Choroid plexus epithelial cell (primary cell): ENCODE measurements around the gene BBIP1.

ENCODE experiments used
- DNase-seq: peaks from one replicate; pipeline ENCODE4 v3.0.0-alpha.2; 2010; ENCODE audit warnings: low read depth
- H3K4me3 ChIP-seq: 2 replicates; pipeline ENCODE4 v1.5.1; 2011; ENCODE audit warnings: low read depth, mild to moderate bottlenecking, control low read depth, low read length, moderate library complexity
- TF ChIP-seq, protein P1 (sequence below): conservative IDR thresholded peaks from 2 replicates; pipeline ENCODE4 v1.5.1; 2011; ENCODE audit warnings: low read depth, mild to moderate bottlenecking, control low read depth, inconsistent platforms, low read length, moderate library complexity

The BBIP1 gene

DNA sequence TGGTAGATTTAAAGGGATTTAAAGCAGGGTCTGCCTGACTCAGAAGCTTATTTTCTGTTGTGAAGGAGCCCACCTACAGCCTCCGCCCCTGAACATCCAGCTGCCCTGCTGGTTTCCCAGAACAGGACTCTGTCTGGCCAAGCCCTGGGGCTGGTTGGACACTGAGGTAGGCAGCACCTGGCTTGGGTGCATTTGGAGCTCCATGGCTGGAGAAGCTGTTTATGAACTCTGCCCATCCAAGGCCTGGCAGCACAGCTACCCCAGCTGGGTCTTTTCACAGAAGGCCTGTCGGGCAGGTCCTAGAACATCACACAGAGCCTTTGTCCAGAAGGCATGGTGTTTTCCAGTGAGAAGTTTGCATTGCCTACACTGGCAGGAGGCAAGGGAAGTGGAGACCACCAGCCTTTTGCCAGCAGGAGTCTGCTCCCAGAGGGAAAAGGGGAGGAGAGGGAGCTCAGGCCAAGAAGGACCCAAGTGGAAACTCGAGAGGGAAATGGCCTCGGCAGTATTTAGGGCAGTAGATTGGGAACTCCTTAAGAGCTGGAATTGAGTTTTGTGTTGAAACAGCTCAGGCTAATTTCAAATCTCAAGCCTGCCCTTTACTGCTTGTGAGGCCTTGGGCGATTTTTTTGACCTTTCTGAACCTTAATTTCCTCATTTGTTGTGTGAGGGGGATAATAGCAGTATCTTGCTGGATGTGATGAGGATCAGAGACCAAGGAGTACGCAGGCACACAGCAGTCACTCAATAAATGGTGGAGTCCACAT, 59.6 kb downstream of the BBIP1 start:
- DNase-seq: no peak
- TF ChIP-seq, protein P1, sequence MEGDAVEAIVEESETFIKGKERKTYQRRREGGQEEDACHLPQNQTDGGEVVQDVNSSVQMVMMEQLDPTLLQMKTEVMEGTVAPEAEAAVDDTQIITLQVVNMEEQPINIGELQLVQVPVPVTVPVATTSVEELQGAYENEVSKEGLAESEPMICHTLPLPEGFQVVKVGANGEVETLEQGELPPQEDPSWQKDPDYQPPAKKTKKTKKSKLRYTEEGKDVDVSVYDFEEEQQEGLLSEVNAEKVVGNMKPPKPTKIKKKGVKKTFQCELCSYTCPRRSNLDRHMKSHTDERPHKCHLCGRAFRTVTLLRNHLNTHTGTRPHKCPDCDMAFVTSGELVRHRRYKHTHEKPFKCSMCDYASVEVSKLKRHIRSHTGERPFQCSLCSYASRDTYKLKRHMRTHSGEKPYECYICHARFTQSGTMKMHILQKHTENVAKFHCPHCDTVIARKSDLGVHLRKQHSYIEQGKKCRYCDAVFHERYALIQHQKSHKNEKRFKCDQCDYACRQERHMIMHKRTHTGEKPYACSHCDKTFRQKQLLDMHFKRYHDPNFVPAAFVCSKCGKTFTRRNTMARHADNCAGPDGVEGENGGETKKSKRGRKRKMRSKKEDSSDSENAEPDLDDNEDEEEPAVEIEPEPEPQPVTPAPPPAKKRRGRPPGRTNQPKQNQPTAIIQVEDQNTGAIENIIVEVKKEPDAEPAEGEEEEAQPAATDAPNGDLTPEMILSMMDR: no peak
- H3K4me3 ChIP-seq: no peak overlapping the region

- H3K4me3 ChIP-seq: no peak overlapping the region
- DNase-seq: no peak
- TF ChIP-seq, protein P1: no peak
These were observed 60.6 kb downstream of the BBIP1 start for GRCh38 chr10:110858297-110858934.

DNA sequence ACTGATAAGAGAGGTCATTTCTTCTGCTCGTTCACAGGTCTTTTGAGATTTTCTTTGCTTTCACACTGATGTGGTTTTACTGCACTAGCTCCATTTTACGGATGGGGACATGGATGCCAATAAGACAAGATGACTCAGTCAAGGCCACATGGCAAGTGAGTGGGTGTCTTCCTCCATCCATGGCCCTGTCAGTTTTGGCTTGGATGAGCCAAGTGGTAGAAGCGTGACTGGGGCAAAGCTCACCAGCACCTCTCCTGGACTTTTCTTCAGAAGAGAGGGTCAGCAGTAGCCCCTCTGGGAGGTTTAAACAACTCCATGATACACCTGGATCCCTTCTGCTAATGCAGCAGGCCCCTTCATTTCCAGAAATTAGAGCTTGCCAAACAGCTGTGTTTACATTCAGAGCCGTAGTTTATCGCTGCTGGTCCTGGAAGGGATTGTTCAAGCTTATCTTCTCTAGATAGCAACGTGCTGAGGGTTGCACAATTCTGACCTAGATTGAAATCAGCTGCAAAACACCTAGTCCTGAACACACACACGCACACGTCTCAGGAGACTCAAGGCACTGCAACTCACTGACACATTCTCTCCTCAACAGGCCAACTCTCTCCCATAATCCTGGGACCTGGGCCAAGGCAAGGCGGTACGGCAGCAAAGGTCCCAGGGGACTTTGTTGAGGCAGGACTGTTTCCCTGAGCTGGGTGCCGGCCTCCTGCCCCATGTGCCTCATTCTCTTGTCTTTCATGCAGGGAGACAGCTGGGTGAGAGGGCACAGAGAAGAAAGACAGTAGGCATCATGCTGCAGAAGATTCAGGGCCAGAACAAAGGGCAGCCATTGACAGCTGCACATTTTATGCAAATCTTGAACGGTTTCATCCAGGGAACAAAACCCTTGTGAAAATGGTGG, 61.5 kb downstream of the BBIP1 start:
- DNase-seq: peak; percentile 72
- no peak overlapping the region for H3K4me3 ChIP-seq
- TF ChIP-seq, protein P1: no peak

DNA sequence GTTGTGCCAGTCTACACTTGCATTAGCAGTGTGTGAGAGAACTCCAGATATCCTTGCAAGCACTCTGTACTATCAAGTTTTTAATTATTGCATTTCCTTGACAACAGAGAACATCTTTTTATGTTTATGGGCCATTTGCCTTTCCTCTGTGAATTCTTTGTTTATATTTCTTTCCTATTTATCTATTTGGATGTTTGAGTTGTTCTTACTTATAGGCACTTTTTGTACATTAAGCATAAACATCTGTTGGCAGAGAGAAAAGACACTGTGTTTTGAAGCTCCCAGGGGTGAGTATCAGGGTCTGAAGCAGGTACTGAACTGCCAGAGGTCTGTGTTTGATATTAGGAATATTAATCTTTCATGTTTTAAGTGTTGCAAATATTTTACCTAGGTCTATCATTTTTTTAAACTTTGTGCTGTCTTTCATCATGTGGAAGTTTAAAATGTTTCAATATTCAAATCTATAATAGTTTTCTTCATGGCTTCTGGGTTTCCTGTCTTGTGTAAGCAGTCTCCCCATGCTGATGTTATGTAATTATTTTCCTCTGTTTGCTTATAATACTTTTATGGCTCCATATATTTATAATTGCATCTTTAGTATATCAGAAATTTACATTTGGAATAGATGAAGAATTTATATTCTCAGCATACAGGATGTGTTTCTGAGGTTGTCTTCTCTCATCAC, 64.9 kb downstream of the BBIP1 start:
- no peak for DNase-seq
- H3K4me3 ChIP-seq: no peak overlapping the region
- TF ChIP-seq, protein P1: no peak

- DNase-seq: no peak
- no peak overlapping the region for H3K4me3 ChIP-seq
- TF ChIP-seq, protein P1: no peak
These were observed 66.0 kb downstream of the BBIP1 start for GRCh38 chr10:110852947-110853346.

DNA sequence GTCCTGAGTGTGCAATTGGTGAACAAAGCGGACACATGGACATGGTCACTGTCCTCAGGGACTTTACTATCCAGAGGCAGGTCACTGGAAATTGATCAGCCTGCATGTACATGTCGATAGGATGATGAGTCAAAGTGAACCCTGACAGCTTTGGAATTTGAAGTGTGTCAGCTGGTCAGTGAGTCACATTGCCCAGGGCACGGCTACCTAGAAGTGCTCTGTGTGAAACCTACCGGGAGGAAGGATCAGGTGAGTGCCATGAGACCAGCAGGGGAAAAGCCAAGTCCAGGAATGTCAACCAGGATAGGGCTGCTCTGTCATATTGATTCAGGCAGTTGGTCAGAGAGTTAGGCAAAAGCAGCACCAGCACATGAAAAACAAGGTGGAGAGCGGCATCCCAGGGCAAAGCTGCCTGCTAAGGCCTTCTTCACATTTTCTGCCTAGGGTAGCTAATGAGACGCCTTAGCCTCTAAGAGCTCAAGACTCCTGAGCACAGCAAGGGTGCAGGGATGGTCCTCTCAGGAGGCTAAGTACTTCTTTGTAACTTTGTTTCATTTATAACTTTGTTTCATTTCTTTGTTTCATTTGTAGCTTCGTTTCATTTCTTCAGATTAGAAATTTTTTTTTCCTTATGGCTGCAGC, 66.6 kb downstream of the BBIP1 start:
- H3K4me3 ChIP-seq: no peak overlapping the region
- peak; percentile 44 for DNase-seq

More for the DNA sequence above, 66.6 kb downstream of the BBIP1 start:
- TF ChIP-seq, protein P1: no peak
